DMS 273 treated with DMSO at 0.1 percent for 48 hours (cell line): ENCODE results near the gene MYPN.
A peak's percentile ranks its signal among the peaks of the same experiment; 100 is the strongest.

Experiments
- DNase-seq: peaks from one replicate; lab custom pipeline; 2025; lab: John Stamatoyannopoulos, UW

MYPN gene

GRCh38 chr10:68095153-68095552 lies 14.1 kb upstream of the MYPN start:
- no peak for DNase-seq

DNA sequence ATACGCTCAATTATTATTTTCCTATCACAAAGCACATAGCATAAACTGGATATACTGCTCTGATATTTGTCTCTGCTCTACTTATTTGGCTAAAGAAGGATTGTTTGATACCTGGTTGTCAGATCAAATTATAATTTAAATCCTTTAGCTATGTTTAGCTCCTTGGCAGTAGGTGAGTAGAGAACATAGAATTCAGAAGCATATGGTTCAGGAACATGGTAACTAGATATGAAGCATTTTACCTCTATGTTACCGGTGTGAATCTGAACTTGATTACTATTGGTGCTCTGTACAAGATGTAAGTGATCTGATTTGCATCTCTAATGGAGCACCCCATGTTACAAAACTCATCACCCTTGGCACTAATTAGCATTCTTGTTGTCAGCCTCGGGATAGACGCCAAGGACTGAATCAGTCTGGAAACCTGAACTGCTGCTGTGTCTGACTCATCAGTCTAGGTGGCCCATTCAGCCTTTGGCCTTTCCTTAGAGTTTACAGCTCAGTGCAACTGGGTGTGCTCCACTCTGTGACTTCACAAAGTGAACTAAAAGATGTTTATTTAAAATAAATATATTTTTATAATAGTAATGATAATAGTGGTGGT lies 12.3 kb upstream of the MYPN start:
- DNase-seq, result peak; percentile 54

GRCh38 chr10:68099736-68100135 lies 9.6 kb upstream of the MYPN start:
- DNase-seq, result no peak

DNA sequence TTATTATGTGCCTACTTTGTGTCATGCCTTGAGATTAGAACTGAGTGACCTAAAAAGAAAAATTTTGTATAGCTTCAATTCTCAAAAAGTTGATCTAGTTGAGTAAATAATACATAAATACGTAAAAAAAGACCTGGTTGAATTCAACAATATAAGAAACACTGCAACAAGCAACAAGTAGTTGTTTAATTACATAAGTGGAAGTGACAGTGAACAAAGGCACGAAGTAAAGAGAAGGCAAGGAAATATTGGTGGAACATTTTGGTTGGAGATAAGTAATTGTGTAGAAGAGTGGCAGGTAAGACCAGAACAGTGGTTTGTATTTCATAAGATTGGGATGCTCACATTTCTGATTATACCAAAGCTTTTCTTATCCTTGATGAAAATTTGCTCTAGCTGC lies 8.2 kb upstream of the MYPN start:
- no peak for DNase-seq

- no peak for DNase-seq
Observed at GRCh38 chr10:68103261-68103878, 5.9 kb upstream of the MYPN start.

DNA sequence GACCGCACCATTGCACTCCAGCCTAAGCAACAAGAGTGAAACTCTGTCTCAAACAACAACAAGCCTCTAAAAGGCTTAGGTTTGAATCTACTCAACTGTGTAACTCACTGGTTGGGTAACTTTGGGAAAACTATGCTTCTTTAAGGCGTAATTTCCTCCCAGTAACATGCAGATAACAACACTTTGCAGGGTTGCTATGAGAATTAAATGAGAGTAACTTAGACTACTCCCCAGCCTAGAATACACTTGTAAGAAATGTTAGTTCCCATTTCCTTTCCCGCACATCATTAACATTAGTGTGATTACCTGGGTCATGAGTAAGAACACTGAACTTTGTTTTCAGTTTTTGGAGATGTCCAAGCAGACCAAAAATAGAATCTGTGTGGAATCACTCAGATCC lies 5.4 kb upstream of the MYPN start:
- no peak for DNase-seq

DNA sequence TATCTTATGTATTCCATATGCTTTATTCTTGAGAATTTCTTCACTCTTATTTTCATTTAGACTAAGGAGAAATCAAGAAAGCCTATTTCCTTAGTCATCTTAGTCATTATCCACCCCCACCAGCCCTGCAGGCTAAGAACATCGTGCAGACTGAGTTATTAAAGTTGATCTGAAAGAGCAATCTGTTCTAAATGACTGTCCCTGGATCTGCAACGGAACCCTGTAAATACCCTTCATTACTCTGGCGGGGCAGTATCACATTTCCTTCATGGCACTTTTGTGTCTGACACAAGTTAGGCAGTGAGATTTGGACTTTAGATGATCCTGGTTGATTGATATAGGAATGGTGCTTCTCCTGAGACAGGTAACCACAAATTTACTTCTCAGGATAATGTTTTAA lies 3.5 kb upstream of the MYPN start:
- DNase-seq, result peak; percentile 4

DNA sequence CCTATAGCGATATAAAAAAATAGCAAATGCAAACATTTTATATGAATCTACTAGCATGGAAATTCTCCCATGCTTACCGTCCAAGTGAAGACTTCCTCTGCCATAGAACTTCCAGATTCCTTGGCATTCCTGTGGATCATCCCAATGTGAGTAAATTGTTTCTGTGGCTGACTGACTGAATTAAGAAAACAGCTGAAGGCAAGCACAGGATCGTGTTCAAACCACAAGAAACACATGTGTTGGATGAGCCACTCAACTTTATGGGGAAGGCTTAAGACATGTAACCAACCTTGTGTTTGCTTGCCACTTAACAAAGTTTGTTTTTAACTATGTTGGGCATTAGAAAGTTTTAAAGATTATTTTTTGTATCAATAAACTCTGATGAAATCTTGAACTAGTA lies 2.6 kb upstream of the MYPN start:
- DNase-seq, result no peak

- no peak for DNase-seq
Observed at GRCh38 chr10:68107651-68108050, 1.6 kb upstream of the MYPN start.

- no peak for DNase-seq
Observed at GRCh38 chr10:68108051-68108450, 1.2 kb upstream of the MYPN start.

DNA sequence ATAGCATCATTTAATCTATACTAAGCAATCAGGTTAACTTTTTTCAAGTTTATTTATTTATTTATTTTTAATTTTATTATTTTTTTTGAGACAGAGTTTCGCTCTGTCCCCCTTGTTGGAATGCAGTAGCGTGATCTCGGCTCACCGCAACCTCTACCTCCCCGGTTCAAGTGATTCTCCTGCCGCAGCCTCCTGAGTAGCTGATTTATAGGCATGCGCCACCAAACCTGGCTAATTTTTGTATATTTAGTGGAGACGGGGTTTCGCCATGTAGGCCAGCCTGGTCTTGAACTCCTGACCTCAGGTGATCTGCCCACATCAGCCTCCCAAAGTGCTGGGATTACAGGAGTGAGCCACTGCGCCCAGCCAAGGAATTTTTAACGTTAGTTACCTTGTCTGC lies 635 bp upstream of the MYPN start:
- DNase-seq, result no peak

GRCh38 chr10:68110027-68110426 lies 739 bp downstream of the MYPN start:
- no peak for DNase-seq

DNA sequence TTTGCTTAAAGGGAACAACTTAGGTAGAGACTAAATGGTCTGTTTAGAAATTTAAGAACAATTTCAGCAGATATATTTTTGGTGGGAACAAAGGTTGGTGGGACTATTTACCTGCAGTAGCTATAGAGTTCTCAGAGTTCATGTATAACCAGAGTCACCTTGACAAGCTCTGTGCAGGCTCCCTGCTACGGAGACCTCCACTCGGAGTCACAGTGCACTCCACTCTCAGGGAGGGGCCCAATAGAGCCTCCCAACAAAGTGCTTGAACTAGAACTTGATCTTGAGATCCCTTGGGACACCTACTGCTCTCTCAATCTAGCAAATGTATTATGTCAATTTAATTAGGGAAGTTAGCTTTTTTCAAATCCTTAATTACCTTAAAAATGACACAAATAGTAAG lies 2.3 kb downstream of the MYPN start:
- DNase-seq, result no peak

- no peak for DNase-seq
Observed at GRCh38 chr10:68112837-68113236, 3.5 kb downstream of the MYPN start.

- no peak for DNase-seq
Observed at GRCh38 chr10:68118657-68119056, 9.4 kb downstream of the MYPN start.

GRCh38 chr10:68121020-68121743 lies 11.9 kb downstream of the MYPN start:
- DNase-seq, result no peak

DNA sequence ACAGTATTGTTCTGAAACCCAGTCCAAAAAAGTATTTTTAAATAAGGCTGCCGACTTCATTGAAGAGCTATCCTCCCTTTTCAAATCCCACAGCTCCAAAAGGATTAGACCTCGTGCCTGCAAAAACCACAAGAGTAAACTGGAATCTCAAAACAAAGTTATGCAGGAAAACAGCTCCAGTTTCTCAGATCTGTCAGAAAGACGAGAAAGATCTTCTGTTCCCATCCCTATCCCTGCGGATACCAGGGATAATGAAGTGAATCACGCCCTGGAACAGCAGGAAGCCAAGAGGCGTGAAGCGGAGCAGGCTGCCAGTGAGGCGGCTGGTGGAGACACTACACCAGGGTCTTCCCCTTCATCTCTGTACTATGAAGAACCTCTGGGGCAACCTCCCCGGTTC lies 12.6 kb downstream of the MYPN start:
- no peak for DNase-seq

DNA sequence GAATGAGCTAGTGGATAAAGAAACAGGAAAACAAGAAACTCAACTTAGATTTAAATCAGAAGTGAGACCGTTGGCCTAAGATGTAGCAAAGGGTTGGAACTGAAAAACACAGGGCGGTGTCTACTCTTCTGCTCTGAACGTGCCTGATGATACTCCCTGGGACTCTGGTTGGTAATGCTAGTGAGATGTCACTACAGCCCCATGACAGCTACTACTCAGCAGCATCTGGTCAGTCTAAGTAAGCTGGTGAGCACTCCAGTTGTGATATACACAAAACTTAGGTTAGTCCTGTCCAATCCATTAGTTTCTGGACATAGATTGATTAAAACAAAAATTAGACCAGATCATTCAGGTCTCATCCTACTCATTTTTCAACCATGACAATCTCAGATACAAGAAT lies 15.4 kb downstream of the MYPN start:
- no peak for DNase-seq

DNA sequence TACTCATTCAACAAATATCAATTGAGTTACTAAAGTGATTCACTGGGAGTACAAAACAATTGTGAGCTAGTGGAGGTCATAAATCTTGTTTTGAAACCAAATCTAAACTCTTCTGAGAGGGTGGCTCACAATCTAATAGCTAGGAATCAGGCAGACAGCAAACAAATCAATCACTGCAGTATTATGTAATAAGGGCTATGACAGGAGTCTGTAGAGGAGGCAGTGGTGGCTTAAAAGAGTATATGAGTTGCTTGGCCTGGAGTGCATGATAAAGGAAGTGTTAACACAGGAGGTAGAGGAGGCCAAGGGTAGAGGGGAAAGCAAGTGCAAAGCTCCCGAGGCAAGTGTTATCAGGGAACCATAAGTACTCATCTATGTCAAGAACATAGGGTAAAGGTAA lies 16.5 kb downstream of the MYPN start:
- no peak for DNase-seq

- no peak for DNase-seq
Observed at GRCh38 chr10:68128015-68128414, 18.7 kb downstream of the MYPN start.

DNA sequence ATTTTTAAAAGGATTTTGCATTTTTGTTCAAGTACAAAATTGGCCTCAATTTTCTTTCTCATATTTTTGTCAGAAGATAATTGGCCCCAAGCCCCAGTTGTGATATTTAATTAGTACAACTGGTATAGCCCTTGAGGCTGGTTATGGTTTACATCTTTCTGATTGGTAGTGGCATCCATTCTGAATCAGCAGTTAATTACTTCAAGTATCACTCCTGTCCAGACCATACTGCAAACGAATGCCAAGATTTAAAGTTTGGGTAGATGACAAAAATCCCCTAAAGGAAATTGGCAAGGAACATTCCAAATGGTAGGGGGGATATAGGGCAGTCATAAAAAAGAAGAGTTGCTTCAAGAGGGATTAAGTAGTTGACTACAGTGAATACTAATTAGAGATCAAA lies 23.1 kb downstream of the MYPN start:
- no peak for DNase-seq

GRCh38 chr10:68133523-68133922 lies 24.2 kb downstream of the MYPN start:
- DNase-seq, result no peak

- DNase-seq, result no peak
Observed at GRCh38 chr10:68135362-68135761, 26.1 kb downstream of the MYPN start.
